Measurements from ENCODE around the gene ANKUB1. TPM values are rescaled to one million over a fixed set of nuclear protein-coding genes. Genes with fewer than 3 reads are reported as not detected.
A peak's percentile ranks its signal among the peaks of the same experiment; 100 is the strongest.

ANKUB1 gene
- total RNA-seq, 1 donor from 2014 or later = 2.1 TPM

DNA sequence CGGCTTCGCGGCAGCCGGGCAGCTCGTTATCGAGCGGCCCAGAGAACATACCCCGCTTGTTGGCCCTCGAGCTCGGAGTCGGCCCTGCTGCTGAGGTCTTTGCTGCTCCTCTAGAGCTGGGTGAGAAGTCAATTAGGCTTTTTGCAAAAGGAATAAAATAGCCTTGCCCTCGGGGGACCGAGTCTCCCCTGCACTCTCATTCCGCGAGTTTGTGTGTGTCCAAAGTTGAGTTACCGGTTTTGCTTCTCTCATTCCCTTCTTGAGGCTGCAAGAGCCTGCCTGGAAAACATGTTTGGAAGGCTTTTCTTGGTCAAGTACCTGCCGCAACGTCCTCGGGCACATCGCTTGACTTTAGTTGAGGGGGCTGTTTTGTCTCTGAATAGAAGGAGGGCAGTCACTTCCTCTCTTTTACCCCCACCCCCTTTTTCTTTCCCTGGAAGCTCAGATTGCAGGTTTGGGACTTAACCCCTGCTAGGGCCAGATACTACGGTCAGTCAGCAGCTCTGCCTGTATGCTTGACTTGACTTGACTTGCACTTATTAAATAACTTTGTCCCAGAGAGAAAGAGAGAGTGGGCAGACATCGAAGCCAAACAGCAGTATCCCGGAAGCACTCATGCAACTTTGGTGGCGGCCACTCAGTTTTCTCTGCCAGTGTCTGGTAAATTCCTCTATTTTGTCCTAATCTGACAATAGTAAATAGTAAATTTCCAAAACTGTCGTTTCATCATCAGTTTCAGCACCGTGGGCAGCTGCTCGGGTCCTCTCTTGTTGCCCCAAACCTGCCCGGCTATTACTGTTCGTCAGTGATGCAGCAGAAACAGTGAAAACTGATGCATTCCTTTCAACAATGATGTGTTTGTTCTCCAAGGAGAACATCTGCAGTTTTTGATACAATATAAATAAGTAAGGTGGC lies 21.3 kb upstream of the ANKUB1 start:
- peak; percentile 71 for DNase-seq (ENCODE audit: low read depth)
- TF ChIP-seq, protein P1, sequence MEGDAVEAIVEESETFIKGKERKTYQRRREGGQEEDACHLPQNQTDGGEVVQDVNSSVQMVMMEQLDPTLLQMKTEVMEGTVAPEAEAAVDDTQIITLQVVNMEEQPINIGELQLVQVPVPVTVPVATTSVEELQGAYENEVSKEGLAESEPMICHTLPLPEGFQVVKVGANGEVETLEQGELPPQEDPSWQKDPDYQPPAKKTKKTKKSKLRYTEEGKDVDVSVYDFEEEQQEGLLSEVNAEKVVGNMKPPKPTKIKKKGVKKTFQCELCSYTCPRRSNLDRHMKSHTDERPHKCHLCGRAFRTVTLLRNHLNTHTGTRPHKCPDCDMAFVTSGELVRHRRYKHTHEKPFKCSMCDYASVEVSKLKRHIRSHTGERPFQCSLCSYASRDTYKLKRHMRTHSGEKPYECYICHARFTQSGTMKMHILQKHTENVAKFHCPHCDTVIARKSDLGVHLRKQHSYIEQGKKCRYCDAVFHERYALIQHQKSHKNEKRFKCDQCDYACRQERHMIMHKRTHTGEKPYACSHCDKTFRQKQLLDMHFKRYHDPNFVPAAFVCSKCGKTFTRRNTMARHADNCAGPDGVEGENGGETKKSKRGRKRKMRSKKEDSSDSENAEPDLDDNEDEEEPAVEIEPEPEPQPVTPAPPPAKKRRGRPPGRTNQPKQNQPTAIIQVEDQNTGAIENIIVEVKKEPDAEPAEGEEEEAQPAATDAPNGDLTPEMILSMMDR (IDR thresholded peaks at IDR 0.05; ENCODE audit: insufficient read depth, low read length, severe bottlenecking) = no peak
- no peak for FAIRE-seq
- peak overlapping the region; percentile 77 for H3K4me3 ChIP-seq (ENCODE audit: low read depth, low read length)
- H3K36me3 ChIP-seq (ENCODE audit: control insufficient read depth, insufficient read depth, low read length) = no peaks in the 10 kb centered on the region
- H3K27me3 ChIP-seq (ENCODE audit: control insufficient read depth, insufficient read depth, low read length) = no peaks in the 10 kb centered on the region

DNA sequence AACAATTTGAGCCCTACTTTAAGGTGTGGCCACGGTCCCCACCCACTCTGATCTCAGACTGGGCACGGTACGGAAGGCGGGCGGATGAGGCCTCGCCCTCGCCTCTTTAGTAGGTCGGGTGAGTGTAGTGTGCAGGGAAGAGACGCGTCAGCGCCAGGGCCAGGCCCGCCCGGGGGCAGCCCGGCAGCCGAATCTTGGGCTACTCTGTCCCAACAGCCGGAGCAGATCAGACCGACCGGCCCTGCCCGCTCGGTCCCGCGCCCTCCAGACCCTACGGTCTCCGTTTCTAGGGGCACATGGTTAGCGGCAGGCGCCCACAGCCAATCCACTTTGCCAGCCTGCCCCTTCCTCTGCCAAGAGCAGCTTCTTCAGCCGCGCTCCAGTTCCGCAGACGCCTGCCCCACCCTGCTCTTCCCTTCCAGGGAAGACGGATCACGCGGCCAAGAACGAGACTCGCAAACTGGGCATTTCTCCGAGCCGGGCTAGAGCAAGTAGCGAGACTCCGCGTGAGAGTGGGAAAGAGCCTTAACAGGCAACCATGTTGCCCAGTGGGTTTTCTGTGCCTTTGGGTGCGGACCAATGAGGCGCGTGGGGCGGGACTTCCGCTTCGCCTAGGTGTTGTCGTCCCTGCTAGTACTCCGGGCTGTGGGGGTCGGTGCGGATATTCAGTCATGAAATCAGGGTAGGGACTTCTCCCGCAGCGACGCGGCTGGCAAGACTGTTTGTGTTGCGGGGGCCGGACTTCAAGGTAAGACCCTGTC lies 20.4 kb upstream of the ANKUB1 start, which contains the start of gene RNF13:
Gene RNF13, plus strand, starts transcription at position 610 of the 761 bp plus-strand sequence. CDS start 32,812 bp downstream, outside the sequence.
- Histone ChIP-seq H3K36me3 (ENCODE audit: control insufficient read depth, insufficient read depth, low read length) (no peaks in the 10 kb centered on the region), H3K27me3 (ENCODE audit: control insufficient read depth, insufficient read depth, low read length) (no peaks in the 10 kb centered on the region), H3K4me3 (ENCODE audit: low read depth, low read length) (peak within 1 kb of the TSS; percentile 77)
- TF ChIP-seq, protein P1 (IDR thresholded peaks at IDR 0.05; ENCODE audit: insufficient read depth, low read length, severe bottlenecking) = no peak
- DNase-seq (ENCODE audit: low read depth) (peak; percentile 86), FAIRE-seq (no peak)

DNA sequence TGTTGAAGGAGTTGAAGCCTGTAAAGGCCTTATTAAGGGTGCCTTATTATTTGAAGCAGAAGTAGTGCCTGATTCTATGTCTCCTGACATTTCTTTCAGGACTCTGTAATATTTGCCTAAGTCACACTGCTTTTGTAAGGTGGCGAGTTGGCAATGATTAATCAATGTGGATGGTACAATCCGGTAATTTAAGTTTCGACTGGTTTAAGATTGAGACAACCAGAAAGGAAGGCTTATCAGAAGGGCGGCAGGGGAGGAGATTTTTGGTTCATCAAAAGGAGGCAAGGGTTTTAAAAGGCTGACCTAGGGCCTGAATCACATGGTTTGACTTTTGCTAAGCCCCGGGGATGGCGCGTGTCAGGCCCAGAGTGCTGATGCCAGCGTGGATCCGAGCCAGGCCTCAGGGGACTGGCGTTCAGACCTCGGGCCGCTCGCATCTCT lies 19.8 kb upstream of the ANKUB1 start:
- H3K27me3 ChIP-seq (ENCODE audit: control insufficient read depth, insufficient read depth, low read length) = no peaks in the 10 kb centered on the region
- TF ChIP-seq, protein P1 (IDR thresholded peaks at IDR 0.05; ENCODE audit: insufficient read depth, low read length, severe bottlenecking) = no peak
- no peaks in the 10 kb centered on the region for H3K36me3 ChIP-seq (ENCODE audit: control insufficient read depth, insufficient read depth, low read length)
- FAIRE-seq (no peak), DNase-seq (ENCODE audit: low read depth) (no peak)
- H3K4me3 ChIP-seq (ENCODE audit: low read depth, low read length) = peak overlapping the region; percentile 77

DNA sequence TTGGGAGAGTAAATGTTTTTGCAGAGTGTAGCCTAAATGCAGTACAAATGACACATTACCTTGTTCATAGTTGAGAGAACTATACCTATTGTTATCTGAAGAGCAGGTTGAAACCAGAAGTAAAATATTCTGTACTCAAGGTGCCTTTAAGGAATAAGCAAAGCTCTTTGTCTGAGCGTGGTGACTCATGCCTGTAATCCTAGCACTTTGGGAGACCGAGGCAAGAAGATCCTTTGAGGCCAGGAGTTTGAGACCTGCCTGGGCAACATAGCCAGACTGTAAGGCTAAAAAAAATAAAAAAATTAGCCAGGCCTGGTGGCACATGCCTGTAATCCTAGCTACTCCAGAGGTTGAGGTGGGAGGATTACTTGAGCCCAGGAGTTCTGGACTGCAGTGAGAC lies 18.5 kb upstream of the ANKUB1 start:
- FAIRE-seq (no peak), DNase-seq (ENCODE audit: low read depth) (peak; percentile 74)
- Histone ChIP-seq H3K4me3 (ENCODE audit: low read depth, low read length) (no peak overlapping the region), H3K27me3 (ENCODE audit: control insufficient read depth, insufficient read depth, low read length) (no peaks in the 10 kb centered on the region), H3K36me3 (ENCODE audit: control insufficient read depth, insufficient read depth, low read length) (no peaks in the 10 kb centered on the region)
- TF ChIP-seq, protein P1 (IDR thresholded peaks at IDR 0.05; ENCODE audit: insufficient read depth, low read length, severe bottlenecking) = no peak

DNA sequence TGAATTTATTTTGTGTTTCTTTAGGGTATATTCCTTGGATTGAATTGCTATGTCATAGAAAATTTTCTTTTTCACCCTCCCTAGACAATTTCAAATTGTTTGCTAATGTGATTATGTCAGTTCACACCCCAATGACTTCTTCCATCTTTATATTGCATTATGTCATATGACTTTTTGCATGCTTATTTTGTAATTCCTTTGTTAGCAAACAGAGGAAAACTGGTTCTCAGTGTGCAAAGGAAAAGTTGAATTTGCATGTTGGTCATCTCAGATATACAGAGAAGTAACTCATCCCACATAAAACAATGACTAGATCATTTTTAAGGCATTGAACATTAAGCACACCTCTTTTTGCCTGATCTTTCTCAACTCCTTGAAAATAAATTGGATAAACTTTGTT lies 17.3 kb upstream of the ANKUB1 start:
- DNase-seq (ENCODE audit: low read depth) (peak; percentile 76), FAIRE-seq (no peak)
- H3K36me3 ChIP-seq (ENCODE audit: control insufficient read depth, insufficient read depth, low read length) = no peaks in the 10 kb centered on the region
- no peaks in the 10 kb centered on the region for H3K27me3 ChIP-seq (ENCODE audit: control insufficient read depth, insufficient read depth, low read length)
- H3K4me3 ChIP-seq (ENCODE audit: low read depth, low read length) = no peak overlapping the region
- TF ChIP-seq, protein P1 (IDR thresholded peaks at IDR 0.05; ENCODE audit: insufficient read depth, low read length, severe bottlenecking) = no peak

All from bronchial epithelial cell (primary cell).